ENCODE data around the gene EEF1G. TPM values are rescaled to one million over a fixed set of nuclear protein-coding genes. Genes with fewer than 3 reads are reported as not detected.

The EEF1G gene
- polyA plus RNA-seq, 1 donor: 2,426 TPM

DNA sequence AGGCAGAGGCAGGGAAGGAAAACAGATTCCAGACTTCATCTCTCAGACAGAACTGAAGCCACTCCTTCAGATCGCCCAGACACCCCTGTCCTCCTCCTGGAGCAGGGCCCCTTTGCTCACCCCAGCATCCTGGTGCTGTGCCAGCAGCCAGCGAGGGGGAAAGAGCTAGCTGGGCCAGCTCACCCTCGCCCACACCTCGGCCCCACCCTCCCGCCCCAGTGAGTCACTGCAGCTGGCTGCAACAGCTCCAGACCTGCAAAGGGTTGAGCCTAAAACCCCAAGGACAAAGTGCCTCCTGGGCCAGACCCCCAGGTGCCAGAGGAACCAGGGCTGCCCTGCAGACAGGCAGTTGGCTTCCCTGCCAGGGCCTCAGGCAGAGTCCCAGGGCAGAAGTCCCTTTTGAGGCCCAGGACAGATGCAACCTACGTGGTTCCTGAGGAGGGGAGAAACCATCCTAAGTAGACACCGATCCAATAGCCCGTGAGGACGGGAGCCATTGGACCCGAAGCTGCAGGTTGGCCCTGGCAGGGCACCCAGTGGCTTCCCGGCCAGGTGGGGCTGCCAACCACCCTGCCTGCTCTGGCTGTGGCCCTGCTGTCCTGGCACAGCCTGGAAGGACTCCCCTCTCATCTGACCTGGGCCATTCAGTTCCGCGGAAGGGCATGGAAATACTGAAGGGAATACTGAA lies 34.3 kb downstream of the EEF1G start:
- DNase-seq: peak in 1 of 2 donors; percentile 70
- Histone ChIP-seq H3K27ac (ENCODE audit: low read length) (peak overlapping the region; percentile 63), H3K36me3 (ENCODE audit: control insufficient read depth, insufficient read depth, low read length) (peaks cover 41% of the 10 kb centered on the region), H3K27me3 (ENCODE audit: control insufficient read depth, insufficient read depth, low read length) (no peaks in the 10 kb centered on the region), H3K4me3 (ENCODE audit: low read length) (no peak overlapping the region), H3K9me3 (ENCODE audit: control insufficient read depth, low read depth, low read length) (no peaks in the 10 kb centered on the region), H3K4me1 (ENCODE audit: control insufficient read depth, insufficient read depth, low read length) (peaks cover 62% of the 10 kb centered on the region)
- WGBS (ENCODE audit: insufficient coverage, low lambda C conversion rate): no CpG with 5 or more reads among the region's 13 CpGs

DNA sequence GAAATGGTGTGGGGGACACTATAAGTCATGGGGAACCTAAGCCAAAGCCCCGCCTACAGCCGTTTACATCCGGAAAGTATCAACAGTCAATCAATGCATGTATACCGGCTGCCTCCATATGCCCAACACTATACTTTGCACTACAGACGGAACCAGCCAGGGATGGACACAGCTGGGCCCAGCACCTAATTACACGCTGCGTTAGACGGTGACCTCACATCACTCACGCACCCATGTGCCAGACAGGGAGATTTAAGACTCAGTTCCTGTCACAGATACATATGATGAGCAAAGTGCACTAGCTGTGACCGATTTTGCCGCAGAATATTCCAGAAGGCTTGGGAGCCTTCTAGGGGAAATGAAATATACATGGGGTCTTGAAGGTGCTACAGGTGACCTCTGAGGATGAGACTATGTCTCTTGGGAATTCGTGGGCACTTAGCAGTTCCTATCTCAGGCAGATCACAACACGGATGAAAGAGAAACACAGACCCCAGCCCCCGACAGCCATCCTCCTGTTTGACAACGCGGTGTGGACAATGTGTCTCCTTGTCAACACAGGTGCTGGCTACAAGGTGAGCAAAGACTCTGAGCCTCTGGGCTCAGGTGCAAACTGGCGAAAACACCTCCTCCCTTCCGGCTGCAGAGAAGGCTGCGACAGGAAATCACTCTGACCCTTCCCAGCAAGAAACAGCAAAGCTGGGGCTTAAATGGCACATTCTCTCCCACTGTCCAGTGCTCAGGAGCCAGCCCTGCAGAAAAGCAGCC lies 35.0 kb downstream of the EEF1G start:
- Histone ChIP-seq H3K9me3 (ENCODE audit: control insufficient read depth, low read depth, low read length) (peaks cover under 1% of the 10 kb centered on the region), H3K27me3 (ENCODE audit: control insufficient read depth, insufficient read depth, low read length) (no peaks in the 10 kb centered on the region), H3K36me3 (ENCODE audit: control insufficient read depth, insufficient read depth, low read length) (peaks cover 48% of the 10 kb centered on the region), H3K4me1 (ENCODE audit: control insufficient read depth, insufficient read depth, low read length) (peaks cover 56% of the 10 kb centered on the region), H3K4me3 (ENCODE audit: low read length) (no peak overlapping the region), H3K27ac (ENCODE audit: low read length) (peak overlapping the region; percentile 51)
- no CpG with 5 or more reads among the region's 19 CpGs for WGBS (ENCODE audit: insufficient coverage, low lambda C conversion rate)
- DNase-seq: no peak

DNA sequence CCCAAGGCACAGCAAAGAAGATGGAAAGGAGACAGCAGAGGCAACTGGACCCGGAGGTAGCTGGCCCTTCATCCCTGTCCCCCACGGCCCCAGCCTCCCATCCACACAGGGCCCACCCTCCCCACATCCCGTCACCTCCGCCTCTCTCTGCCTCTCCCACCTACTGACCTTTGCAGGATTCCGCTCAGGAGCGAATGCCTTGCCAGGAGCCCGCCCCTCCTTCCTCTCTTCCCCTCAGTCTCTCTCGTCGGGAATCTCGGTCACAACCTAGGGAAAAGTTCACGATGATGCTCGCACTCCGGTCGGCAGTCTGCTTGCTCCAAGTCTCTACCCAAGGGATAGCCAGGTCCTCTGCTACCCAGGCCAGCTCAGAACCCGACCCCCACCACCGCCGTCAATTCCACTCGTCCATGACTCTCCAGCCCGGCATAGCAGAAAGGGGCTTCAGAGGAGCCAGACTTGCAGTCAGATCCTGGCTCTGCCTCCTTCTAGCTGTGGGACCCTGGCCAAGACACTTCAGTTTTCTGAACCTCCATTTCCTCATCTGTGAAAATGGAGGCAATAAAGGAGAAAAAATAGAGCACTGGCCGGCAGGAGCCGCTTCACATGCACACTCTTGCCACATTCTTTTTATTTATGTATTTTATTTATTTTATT lies 37.3 kb downstream of the EEF1G start:
- no peak overlapping the region for H3K27ac ChIP-seq (ENCODE audit: low read length)
- peaks cover 4% of the 10 kb centered on the region for H3K9me3 ChIP-seq (ENCODE audit: control insufficient read depth, low read depth, low read length)
- DNase-seq: no peak
- peaks cover 68% of the 10 kb centered on the region for H3K36me3 ChIP-seq (ENCODE audit: control insufficient read depth, insufficient read depth, low read length)
- no peak overlapping the region for H3K4me3 ChIP-seq (ENCODE audit: low read length)
- no CpG with 5 or more reads among the region's 21 CpGs for WGBS (ENCODE audit: insufficient coverage, low lambda C conversion rate)
- peaks cover 34% of the 10 kb centered on the region for H3K4me1 ChIP-seq (ENCODE audit: control insufficient read depth, insufficient read depth, low read length)
- no peaks in the 10 kb centered on the region for H3K27me3 ChIP-seq (ENCODE audit: control insufficient read depth, insufficient read depth, low read length)

DNA sequence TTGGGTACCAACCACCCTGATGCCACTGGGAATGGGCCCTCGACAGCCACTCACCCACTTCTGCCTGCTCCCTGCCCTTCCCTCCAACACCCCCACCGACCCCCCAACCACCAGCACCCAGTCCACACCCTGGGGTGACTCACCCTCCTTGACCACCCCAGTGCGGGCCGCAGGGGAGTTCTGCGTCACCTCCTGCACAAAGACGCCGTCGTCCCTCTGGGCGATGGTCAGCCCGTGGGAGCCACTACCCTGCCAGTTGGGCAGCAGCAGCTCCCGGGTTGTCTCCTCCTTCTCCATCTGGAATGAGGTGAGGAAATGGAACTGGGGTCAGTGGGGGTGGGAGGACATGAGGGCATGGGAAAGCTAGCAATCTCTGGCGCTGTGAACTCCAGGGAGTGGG lies 37.9 kb downstream of the EEF1G start:
- no peak overlapping the region for H3K27ac ChIP-seq (ENCODE audit: low read length)
- no CpG with 5 or more reads among the region's 12 CpGs for WGBS (ENCODE audit: insufficient coverage, low lambda C conversion rate)

DNA sequence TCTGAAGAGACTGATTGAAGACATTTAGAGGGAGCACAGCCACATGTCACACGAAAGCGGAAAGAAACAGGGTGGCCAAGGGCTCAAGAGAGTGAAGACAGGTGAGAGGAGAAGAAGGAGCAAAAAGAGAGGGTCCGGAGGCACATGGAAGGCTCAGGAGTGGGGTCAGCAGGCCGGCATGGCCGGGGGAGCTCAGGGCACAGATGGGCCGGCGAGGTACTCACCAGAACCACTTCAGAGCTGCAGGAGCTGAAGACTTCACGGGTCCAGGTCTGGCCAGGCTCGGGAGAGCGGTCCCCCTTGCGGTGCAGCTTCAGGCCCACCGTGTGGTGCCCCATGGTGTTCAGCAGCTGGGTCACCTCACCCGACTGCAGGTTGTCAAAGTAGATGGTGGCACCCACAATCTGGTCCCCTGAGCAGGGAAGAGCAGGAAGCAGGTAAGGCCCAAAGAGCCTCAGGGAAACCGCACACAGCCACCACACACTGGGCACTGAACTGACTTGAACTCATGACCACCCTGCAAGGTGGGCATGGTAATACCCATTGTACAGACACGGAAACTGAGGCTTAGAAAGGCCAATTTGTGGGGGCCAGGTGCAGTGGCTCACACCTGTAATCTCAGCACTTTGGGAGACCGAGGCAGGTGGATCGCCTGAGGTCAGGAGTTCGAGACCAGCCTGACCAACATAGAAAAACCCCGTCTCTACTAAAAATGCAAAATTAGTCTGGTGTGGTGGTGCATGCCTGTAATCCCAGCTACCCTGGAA lies 38.7 kb downstream of the EEF1G start:
- Histone ChIP-seq H3K27ac (ENCODE audit: low read length) (no peak overlapping the region), H3K36me3 (ENCODE audit: control insufficient read depth, insufficient read depth, low read length) (peaks cover 78% of the 10 kb centered on the region), H3K9me3 (ENCODE audit: control insufficient read depth, low read depth, low read length) (peaks cover 4% of the 10 kb centered on the region), H3K4me1 (ENCODE audit: control insufficient read depth, insufficient read depth, low read length) (peaks cover 19% of the 10 kb centered on the region), H3K4me3 (ENCODE audit: low read length) (no peak overlapping the region), H3K27me3 (ENCODE audit: control insufficient read depth, insufficient read depth, low read length) (no peaks in the 10 kb centered on the region)
- no peak for DNase-seq
- 100% methylated on average over 1 of the region's 19 CpGs for WGBS (ENCODE audit: insufficient coverage, low lambda C conversion rate)

More for the DNA sequence above, 37.9 kb downstream of the EEF1G start:
- Histone ChIP-seq H3K9me3 (ENCODE audit: control insufficient read depth, low read depth, low read length) (peaks cover 4% of the 10 kb centered on the region), H3K4me3 (ENCODE audit: low read length) (no peak overlapping the region), H3K36me3 (ENCODE audit: control insufficient read depth, insufficient read depth, low read length) (peaks cover 70% of the 10 kb centered on the region), H3K4me1 (ENCODE audit: control insufficient read depth, insufficient read depth, low read length) (peaks cover 28% of the 10 kb centered on the region), H3K27me3 (ENCODE audit: control insufficient read depth, insufficient read depth, low read length) (no peaks in the 10 kb centered on the region)
- DNase-seq: peak in 1 of 2 donors; percentile 22

DNA sequence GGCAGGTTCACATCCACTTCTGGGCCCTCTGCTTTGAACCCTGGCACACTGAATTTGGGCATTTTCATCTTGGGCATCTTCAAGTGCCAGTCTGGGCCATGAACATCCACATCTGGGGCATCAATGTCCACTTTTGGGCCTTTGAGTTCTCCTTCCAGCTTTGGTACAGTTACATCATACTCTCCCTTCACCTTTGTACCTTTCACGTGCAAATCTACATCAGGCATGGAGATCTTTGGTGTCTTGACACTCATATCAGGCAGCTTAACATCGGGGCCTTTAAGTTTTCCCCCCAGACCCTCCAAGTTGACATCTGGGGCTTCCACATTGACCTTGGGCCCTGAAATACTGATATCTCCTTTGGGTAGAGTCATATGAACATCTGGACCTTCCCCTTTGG lies 41.6 kb downstream of the EEF1G start:
- H3K9me3 ChIP-seq (ENCODE audit: control insufficient read depth, low read depth, low read length): peaks cover 4% of the 10 kb centered on the region
- no peaks in the 10 kb centered on the region for H3K4me1 ChIP-seq (ENCODE audit: control insufficient read depth, insufficient read depth, low read length)
- no peak overlapping the region for H3K27ac ChIP-seq (ENCODE audit: low read length)
- no peak for DNase-seq
- no peaks in the 10 kb centered on the region for H3K27me3 ChIP-seq (ENCODE audit: control insufficient read depth, insufficient read depth, low read length)
- H3K4me3 ChIP-seq (ENCODE audit: low read length): no peak overlapping the region
- peaks cover 85% of the 10 kb centered on the region for H3K36me3 ChIP-seq (ENCODE audit: control insufficient read depth, insufficient read depth, low read length)
- 80% methylated on average over 1 of the region's 2 CpGs for WGBS (ENCODE audit: insufficient coverage, low lambda C conversion rate)

DNA sequence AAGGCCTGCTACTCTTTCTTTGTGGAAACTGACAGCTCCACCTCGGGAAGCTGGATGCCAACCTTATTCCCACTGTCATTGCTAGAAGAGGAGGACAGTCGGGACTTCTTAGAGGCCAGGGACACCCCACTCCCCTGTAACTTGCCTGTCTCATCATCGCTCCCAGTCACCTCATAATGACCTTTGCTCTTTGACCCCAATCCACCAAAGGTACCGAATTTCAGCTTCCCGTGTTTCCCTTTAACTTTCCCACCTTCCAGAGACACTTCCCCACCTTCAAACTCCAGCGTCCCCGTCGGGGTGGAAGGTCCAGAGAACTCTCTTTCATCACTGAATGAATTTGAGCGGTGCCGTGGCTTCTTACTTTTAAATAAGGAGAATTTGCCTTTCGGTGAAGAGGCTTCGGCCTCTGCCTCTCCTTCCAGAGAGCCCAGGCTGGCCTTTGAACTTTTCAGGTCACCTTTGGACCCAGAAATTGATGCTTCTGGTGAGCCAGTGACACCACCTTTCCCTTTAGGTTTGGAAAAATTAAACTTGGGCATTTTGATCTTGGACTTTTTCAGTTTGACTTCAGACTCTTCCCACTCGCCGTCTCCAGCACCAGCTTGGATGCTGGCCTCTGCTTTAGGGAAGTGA lies 56.8 kb downstream of the EEF1G start:
- H3K4me1 ChIP-seq (ENCODE audit: control insufficient read depth, insufficient read depth, low read length): no peaks in the 10 kb centered on the region
- no peak overlapping the region for H3K4me3 ChIP-seq (ENCODE audit: low read length)
- H3K27ac ChIP-seq (ENCODE audit: low read length): no peak overlapping the region
- 0% methylated on average over 1 of the region's 14 CpGs for WGBS (ENCODE audit: insufficient coverage, low lambda C conversion rate)
- H3K27me3 ChIP-seq (ENCODE audit: control insufficient read depth, insufficient read depth, low read length): no peaks in the 10 kb centered on the region
- no peaks in the 10 kb centered on the region for H3K9me3 ChIP-seq (ENCODE audit: control insufficient read depth, low read depth, low read length)
- DNase-seq: no peak
- H3K36me3 ChIP-seq (ENCODE audit: control insufficient read depth, insufficient read depth, low read length): peaks cover 44% of the 10 kb centered on the region

DNA sequence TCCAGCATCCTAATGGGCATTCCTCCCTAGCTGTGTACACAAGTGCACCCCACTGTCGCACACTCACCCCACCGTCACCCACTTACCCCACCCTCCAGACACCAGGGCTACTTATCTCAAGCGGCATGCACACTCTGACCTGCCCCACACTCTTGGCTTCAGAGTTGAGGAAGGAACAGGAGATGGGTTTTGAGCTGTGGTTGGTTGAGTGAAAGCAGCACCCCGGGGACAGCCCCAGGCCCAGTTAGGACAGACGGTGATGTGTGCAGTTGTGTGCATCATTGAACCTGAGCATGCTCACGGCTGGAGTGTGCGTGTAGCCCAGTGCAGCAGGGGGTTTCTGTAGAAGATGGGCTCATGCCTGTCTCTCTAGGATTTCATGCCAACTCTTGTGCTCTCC lies 59.5 kb downstream of the EEF1G start:
- Histone ChIP-seq H3K36me3 (ENCODE audit: control insufficient read depth, insufficient read depth, low read length) (peaks cover 25% of the 10 kb centered on the region), H3K9me3 (ENCODE audit: control insufficient read depth, low read depth, low read length) (no peaks in the 10 kb centered on the region), H3K27me3 (ENCODE audit: control insufficient read depth, insufficient read depth, low read length) (no peaks in the 10 kb centered on the region), H3K4me3 (ENCODE audit: low read length) (no peak overlapping the region), H3K4me1 (ENCODE audit: control insufficient read depth, insufficient read depth, low read length) (no peaks in the 10 kb centered on the region), H3K27ac (ENCODE audit: low read length) (no peak overlapping the region)
- no CpG with 5 or more reads among the region's 7 CpGs for WGBS (ENCODE audit: insufficient coverage, low lambda C conversion rate)
- no peak for DNase-seq

DNA sequence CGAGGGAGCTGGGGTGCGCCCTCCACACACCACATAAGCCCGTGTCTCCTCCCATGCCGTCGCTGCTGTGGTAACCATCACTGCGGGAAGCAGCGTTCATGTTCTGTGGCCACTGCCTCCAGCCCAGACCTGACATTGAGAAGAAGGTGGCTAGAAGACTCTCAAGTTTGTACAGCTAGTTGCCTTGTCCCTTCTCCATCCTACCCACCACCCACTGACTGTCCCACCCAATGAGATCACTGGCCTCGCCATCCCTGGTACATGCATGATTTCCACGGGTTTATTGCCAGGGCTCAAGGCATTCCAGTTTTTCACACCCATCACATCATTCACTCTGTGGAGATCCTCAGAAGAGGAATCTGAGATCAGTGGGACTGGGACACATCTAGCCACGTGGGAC lies 60.1 kb downstream of the EEF1G start:
- no peak for DNase-seq
- Histone ChIP-seq H3K36me3 (ENCODE audit: control insufficient read depth, insufficient read depth, low read length) (peaks cover 22% of the 10 kb centered on the region), H3K4me3 (ENCODE audit: low read length) (no peak overlapping the region), H3K27ac (ENCODE audit: low read length) (no peak overlapping the region), H3K27me3 (ENCODE audit: control insufficient read depth, insufficient read depth, low read length) (no peaks in the 10 kb centered on the region), H3K9me3 (ENCODE audit: control insufficient read depth, low read depth, low read length) (no peaks in the 10 kb centered on the region), H3K4me1 (ENCODE audit: control insufficient read depth, insufficient read depth, low read length) (peaks cover 5% of the 10 kb centered on the region)
- no CpG with 5 or more reads among the region's 10 CpGs for WGBS (ENCODE audit: insufficient coverage, low lambda C conversion rate)
